Measurements from ENCODE around the gene PRODH2. TPM values are rescaled to one million over a fixed set of nuclear protein-coding genes. Genes with fewer than 3 reads are reported as not detected.
A peak's percentile ranks its signal among the peaks of the same experiment; 100 is the strongest.

Gene PRODH2
- total and polyA plus RNA-seq, 2 of the 13 experiments (the other 11 are each of a cell fraction or from before 2014, with no cell fraction given): 86.7 to 118 TPM

GRCh38 chr19:35812220-35813042 is at the start of gene PRODH2 (continued):
- TF ChIP-seq ARID4A (CRISPR knock-in tag; IDR thresholded peaks at IDR 0.05; ENCODE audit: borderline replicate concordance) (peak; percentile 75), ZBTB25 (CRISPR knock-in tag; IDR thresholded peaks at IDR 0.05) (0 out of 2 replicates have a peak, but pooled peaks have one; percentile 73), KDM3A (CRISPR knock-in tag; IDR thresholded peaks at IDR 0.05; ENCODE audit: low read depth) (no peak; the same call in 1 of the 2 replicates), ZNF564 (CRISPR knock-in tag; IDR thresholded peaks at IDR 0.05) (no peak), ZNF512 (CRISPR knock-in tag; IDR thresholded peaks at IDR 0.05) (no peak), FLYWCH1 (CRISPR knock-in tag; IDR thresholded peaks at IDR 0.05) (no peak), CEBPZ (IDR thresholded peaks at IDR 0.05; ENCODE audit: low read length) (no peak), KLF12 (CRISPR knock-in tag; IDR thresholded peaks at IDR 0.05; ENCODE audit: borderline replicate concordance) (no peak), SNRNP70 (IDR thresholded peaks at IDR 0.05; ENCODE audit: low read depth, low read length) (no peak), POGK (CRISPR knock-in tag; conservative IDR thresholded peaks at IDR 0.05) (0 out of 2 replicates have a peak, but pooled peaks have one; percentile 11), THYN1 (CRISPR knock-in tag; IDR thresholded peaks at IDR 0.05; ENCODE audit: borderline replicate concordance, low read depth) (no peak), ARNT (IDR thresholded peaks at IDR 0.05) (no peak), GATAD2A (CRISPR knock-in tag; IDR thresholded peaks at IDR 0.05) (peak; percentile 74), PCBP1 (IDR thresholded peaks at IDR 0.05; ENCODE audit: borderline replicate concordance, low read depth, low read length) (no peak), NFYB (CRISPR knock-in tag; IDR thresholded peaks at IDR 0.05) (peak; percentile 7; the same call in 1 of the 2 replicates), NCOR1 (IDR thresholded peaks at IDR 0.05; ENCODE audit: borderline replicate concordance, low read length) (peak; percentile 72; the same call in 1 of the 2 replicates)
